Measurements from ENCODE around the gene ZMYM5.
"Not testable (repeated sequence)": the region's sequence is repeated elsewhere in the genome, so short reads cannot be mapped to it uniquely, and the experiment has no call there.

ZMYM5 gene

GRCh38 chr13:19834704-19835103, 28.7 kb downstream of the ZMYM5 start:
- FAIRE-seq (no peak), DNase-seq (ENCODE audit: insufficient read length, low spot score) (no peak)

DNA sequence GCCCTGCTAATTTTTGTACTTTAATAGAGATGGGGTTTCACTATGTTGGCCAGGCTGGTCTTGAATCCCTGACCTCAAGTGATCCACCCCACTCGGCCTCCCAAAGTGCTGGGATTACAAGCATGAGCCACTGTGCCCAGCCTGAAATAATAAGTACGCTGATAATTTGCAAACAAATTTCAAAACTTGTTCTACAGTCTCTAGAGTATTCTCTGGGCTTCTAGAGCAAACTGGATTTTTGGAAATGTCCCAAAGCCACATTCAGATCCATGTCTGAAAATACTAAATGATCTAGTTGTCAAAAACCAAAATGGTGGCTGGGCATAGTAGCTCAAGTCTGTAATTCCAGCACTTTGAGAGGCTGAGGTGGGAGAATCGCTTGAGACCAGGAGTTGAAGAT, 40.8 kb downstream of the ZMYM5 start:
- no peak for FAIRE-seq
- DNase-seq (ENCODE audit: insufficient read length, low spot score): no peak

DNA sequence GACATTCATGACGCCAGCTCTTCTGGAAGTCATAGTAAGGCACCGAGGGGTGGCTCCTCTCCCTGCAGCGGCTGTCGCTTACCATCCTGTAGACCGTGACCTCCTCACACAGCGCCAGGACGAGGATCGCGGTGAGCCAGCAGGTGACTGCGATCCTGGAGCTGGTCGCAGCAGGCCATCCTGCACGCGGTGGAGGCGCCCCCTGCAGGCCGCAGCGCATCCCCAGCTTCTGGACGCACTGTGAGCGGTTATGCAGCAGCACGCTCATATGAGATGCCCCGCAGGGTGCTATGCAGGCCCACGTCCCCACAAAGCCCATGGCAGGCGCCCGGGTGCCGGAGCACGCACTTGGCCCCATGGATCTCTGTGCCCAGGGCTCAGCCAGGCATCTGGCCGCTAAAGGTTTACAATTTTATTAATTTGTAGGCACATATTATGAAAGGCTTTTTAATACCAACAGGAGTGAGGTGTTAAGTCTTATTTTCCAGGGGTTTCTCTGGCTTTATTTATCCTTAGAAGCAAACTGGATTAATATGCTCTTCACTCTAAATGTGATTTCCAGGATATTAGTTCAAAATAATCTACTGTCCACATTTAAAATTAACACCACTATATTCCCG, 45.1 kb downstream of the ZMYM5 start:
- FAIRE-seq: no peak
- DNase-seq (ENCODE audit: insufficient read length, low spot score): no peak

DNA sequence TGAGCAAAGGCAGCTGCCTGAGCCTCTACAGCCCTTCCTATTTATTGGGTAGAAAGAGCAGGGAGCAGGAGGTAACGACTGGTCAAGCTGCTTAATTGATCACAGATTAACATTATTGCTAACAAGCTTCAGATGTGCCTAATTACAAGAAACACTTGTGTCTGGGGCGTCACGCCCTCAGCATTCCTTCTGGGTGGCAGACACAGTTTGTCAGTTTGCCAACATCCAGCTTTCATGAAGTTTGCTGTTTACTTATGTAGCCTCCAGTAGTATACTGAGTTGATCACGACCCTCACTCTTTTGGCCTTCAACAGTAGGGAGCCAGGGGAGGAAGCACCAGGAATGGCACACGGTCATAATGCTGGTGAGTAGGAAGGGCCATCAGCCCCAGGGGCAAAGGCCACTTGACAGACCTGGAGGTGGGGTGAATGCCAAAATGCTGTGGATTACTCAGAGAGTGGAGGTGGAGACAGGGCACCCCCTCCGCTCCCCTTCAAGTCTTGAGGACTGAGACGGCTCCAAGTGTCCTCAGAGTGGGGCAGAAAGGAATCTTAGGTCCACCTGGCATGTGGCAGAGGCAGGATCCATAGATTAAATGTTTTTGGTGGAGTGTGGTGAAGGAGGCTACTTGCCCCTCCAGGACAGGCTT, 45.8 kb downstream of the ZMYM5 start:
- no peak for FAIRE-seq
- no peak for DNase-seq (ENCODE audit: insufficient read length, low spot score)

DNA sequence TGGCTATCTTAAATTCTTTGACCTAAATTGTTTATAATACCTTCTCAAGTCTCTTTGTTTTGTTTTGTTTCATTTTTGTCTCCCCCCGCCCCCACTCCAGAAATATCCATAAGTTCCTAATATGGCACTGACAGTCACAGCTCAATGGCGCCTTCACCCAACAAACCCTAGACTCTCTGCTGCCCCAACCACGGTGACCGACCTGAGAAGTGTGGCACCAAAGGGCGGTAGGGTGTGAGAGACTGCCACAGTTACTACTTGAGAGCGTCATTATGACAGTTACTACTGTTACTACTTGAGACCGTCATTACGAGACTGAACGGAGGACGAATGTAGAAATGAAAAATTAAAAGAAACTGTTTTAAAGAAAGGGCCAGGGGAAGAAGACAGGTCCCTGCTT, 46.3 kb downstream of the ZMYM5 start:
- FAIRE-seq (no peak), DNase-seq (ENCODE audit: insufficient read length, low spot score) (no peak)

- not testable (repeated sequence) for FAIRE-seq; DNase-seq (ENCODE audit: insufficient read length, low spot score)
Measured at GRCh38 chr13:19815842-19816241, 47.6 kb downstream of the ZMYM5 start.

DNA sequence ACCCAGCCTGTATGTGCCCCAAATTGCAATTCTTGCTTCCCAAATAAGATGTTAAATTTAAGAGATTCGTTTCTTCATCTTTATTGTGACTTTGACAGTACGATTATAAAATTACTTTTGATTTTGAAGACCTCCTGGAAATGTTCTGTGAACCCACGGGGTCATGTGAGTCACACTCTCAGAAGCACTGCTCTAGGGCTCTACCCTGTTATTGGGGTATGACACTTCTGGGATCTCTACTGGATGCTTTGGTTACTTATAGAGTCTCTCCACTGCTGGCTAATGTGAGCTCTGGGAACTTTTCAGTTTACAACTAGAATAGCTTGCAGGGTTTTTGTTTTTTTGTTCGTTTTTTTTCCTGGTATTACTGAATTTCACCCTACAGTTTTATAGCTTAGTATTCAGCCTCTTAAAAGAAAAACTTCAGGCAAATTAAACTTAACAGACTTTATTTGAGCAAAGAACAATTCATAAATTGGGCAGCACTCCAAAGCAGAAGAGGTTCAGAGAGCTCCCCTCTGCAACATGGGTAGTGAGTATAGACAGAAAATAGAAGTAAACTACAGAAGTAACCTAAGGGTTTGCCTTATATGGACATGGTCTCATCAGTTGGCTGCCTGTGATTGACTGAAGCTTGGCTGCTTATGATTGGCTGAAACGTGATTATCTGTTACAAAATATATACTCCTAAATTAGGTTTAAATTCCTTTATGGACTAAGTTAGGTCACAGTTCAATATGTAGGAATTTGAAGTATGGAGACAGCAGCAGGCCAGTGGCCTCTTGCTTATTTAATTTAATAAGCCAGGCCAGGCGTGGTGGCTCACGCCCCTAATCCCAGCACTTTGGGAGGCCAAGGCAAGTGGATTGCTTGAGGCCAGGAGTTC, 52.2 kb downstream of the ZMYM5 start:
- no peak for FAIRE-seq
- no peak for DNase-seq (ENCODE audit: insufficient read length, low spot score)

GRCh38 chr13:19810151-19810550, 53.3 kb downstream of the ZMYM5 start:
- FAIRE-seq: no peak
- no peak for DNase-seq (ENCODE audit: insufficient read length, low spot score)

- FAIRE-seq (no peak), DNase-seq (ENCODE audit: insufficient read length, low spot score) (no peak)
Measured at GRCh38 chr13:19805765-19806164, 57.7 kb downstream of the ZMYM5 start.

DNA sequence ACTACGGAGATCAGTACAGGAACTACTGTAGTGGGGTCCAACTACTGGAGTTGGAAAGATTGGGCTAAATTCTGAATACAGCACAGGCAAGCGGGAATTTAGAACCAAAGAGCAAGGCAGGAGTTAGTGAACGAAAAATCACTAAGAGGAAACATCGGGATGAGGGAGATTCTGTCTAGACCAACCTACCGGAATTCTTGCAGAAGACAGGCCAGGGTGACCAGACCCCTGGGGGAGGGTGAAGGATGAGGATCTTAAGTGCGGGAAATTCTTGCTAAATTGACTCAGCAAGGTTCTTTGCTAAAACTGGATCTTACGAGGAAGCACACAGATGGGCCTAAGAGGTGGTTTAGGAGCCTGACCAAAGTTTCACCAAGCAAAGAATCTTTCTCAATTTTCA, 67.5 kb downstream of the ZMYM5 start:
- FAIRE-seq (no peak), DNase-seq (ENCODE audit: insufficient read length, low spot score) (no peak)

DNA sequence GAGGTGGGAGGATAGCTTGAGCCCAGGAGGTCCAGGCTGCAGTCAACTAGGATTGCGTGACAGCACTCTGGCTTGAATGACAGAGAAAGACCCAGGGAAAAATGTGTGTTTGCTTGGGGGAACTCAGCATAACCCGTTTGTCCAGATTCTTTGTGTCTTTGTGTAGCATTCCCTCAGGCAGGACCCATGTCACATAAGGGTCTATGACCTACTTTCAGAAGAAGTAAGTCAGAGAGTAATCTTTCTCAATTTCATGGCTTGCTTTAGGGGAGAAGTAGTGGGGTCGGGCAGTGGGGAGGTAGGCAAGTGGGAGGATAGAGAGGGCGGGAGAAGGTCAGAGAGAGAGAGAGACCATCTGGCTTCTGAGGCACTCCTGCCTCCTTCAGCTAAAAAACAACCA, 68.8 kb downstream of the ZMYM5 start:
- no peak for DNase-seq (ENCODE audit: insufficient read length, low spot score)
- no peak for FAIRE-seq

DNA sequence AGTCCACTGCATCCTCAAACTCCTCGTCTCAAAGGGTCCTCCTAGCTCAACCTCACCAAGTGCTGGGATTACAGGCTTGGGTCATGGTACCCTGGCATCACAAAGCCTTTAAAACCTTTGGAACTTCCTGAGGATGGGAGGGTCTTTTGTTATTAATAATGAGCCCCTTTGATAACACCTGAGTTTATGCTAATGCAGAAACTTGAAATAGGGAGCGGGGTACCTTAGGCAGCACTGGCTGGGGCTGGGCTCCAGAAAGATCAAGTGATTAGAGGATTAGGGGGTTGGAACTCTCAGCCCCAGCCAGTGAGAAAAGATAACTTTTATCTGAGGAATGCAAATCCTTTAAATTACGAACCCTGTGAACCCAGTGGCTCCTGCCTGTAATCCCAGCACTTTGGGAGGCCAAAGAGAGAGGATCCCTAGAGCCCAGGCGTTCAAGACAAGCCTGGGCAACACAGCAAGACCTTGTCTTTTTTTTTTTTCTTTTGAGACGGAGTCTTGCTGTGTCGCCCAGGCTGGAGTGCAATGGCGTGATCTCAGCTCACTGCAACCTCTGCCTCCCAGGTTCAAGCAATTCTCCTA, 71.4 kb downstream of the ZMYM5 start:
- DNase-seq (ENCODE audit: insufficient read length, low spot score) (no peak), FAIRE-seq (no peak)

DNA sequence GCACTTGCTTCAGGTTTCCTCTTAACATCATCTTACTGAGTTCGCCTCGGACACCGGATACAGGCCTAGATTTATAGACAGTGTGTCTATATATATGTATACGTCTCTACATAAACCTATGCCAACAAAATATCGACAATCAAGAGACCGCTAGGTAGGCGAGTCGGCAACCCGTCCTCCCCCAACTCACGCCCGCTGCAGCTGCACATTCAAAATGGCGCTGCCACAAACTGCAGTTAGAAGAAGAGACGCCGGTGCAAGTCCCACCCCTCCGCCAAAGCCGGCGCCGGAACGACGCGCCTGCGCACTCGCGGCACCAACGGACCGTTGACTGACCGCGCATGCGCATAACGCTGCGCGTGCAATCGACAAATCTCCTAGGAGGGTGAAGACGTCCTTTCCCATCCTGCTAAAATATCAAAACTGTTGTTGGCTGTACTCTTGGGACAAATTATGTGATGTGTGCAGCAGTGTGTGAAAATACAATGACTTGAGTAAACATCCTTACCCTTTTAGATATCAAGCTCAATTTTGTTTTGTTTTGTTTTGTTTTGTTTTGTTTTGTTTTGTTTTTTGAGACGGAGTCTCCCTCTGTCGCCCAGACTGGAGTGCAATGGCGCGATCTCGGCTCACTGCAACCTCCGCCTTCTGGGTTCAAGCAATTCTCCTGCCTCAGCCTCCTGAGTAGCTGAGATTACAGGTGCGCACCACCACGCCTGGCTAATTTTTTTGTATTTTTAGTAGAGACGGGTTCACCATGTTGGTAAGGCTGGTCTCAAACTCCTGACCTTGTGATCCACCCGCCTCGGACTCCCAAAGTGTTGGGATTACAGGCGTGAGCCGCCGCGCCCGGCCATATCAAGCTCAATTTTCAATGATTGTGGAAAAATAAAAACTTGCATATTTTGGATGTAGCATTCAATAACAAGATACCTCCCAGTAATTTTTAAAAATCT, 80.4 kb downstream of the ZMYM5 start, which contains the start of gene PSPC1:
PSPC1 (minus strand) TSS at position 219 of the 956 bp plus-strand sequence; CDS start at position 31, 188 bp downstream.
- FAIRE-seq (peak; percentile 95), DNase-seq (ENCODE audit: insufficient read length, low spot score) (peak; percentile 92)

DNA sequence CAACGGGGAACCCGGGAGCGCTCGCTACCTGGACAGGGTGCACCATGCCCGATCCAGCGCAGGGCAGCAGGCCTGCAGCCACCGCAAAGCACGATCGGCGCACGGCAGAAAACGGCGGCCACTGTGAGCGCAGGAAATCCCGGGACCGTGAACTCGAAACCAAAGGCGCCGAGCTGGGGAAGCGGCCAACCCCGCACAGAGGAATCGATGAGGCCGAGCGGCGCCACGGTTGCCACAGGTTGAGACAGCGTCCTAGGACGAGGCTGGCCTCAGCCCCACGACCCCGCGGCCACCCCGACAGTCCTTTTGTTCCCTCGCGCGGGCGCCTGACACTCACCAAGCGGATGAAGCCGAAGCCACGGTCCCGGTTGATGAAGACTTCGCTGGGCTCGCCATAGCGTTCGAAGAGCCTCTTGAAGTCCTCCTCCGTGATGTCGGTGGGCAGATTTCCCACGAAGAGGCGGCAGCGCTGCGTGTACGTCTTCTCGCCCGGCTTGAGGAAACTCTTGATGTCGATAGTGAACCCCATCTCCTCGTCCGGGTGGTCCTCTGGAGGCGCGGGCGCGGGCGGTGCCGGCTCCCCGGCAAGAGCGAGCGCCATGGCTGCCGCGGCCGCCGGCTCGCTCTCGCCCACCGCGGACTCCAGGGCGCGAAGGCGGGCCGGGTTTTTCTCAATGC, 81.3 kb downstream of the ZMYM5 start:
- peak; percentile 10 for DNase-seq (ENCODE audit: insufficient read length, low spot score)
- no peak for FAIRE-seq

DNA sequence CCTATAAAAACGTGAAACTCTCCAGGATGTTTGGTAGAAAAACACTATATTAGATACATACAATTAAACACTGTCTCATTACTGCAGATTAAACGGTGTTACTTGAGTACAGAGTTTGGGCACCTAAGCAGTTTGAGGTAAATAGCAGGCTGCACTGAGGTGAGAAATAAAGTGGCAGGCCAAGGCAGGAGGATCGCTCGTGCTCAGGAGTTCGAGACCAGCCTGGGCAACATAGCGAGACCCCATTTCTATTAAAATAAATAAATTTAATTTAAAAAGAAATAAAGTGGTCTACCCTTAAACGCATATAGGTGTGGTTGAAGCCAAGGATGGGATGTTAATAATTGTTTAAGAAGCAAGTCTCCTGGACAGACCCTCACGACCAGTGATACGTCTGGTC, 81.9 kb downstream of the ZMYM5 start:
- DNase-seq (ENCODE audit: insufficient read length, low spot score) (no peak), FAIRE-seq (no peak)

GRCh38 chr13:19780753-19781418, 82.6 kb downstream of the ZMYM5 start:
- DNase-seq (ENCODE audit: insufficient read length, low spot score); FAIRE-seq: not testable (repeated sequence)

Data from HTR-8/SVneo (cell line).